ENCODE data around the gene GALNT10.

Gene GALNT10

DNA sequence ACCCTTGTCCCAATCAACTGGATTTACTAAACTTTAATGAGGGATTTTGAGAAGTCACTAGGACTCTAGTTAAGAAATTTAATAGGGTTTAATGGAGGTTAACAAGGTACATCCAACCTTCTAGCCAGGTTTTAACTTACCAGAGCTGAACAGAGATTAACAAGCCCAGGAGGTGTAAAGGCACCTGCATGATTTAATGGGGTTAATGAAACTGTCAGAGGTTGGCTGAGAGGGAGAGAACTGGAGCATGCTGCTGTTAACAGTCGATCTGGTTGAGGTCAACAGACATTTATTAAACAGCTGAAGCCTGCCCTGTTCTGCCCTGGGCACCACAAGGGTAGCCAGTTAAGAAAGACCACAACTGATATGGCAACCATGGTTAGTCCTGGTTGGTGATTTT is 273.9 kb downstream of the GALNT10 start:
- DNase-seq (ENCODE audit: extremely low spot score), result no peak
- TF ChIP-seq, protein P1, sequence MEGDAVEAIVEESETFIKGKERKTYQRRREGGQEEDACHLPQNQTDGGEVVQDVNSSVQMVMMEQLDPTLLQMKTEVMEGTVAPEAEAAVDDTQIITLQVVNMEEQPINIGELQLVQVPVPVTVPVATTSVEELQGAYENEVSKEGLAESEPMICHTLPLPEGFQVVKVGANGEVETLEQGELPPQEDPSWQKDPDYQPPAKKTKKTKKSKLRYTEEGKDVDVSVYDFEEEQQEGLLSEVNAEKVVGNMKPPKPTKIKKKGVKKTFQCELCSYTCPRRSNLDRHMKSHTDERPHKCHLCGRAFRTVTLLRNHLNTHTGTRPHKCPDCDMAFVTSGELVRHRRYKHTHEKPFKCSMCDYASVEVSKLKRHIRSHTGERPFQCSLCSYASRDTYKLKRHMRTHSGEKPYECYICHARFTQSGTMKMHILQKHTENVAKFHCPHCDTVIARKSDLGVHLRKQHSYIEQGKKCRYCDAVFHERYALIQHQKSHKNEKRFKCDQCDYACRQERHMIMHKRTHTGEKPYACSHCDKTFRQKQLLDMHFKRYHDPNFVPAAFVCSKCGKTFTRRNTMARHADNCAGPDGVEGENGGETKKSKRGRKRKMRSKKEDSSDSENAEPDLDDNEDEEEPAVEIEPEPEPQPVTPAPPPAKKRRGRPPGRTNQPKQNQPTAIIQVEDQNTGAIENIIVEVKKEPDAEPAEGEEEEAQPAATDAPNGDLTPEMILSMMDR (IDR thresholded peaks at IDR 0.05; ENCODE audit: control extremely low read depth, extremely low read depth, low read depth, missing control alignments), result no peak
- POLR2A ChIA-PET, result no interaction called here
- CTCF ChIA-PET, result interaction anchor here (5.3 to 11.7 kb wide), 2 partner anchors 14 to 145 kb away, joined by 38 to 165 read pairs; no protein-coding TSS in a partner anchor

- POLR2A ChIA-PET, result no interaction called here
- no peak for DNase-seq (ENCODE audit: extremely low spot score)
- TF ChIP-seq, protein P1 (IDR thresholded peaks at IDR 0.05; ENCODE audit: control extremely low read depth, extremely low read depth, low read depth, missing control alignments), result no peak
- CTCF ChIA-PET, result interaction anchor here (2.0 to 11.7 kb wide), 6 partner anchors 13 to 490 kb away, joined by 8 to 165 read pairs (median 13); no protein-coding TSS in a partner anchor
Observed at GRCh38 chr5:154465169-154465568, 274.6 kb downstream of the GALNT10 start.

DNA sequence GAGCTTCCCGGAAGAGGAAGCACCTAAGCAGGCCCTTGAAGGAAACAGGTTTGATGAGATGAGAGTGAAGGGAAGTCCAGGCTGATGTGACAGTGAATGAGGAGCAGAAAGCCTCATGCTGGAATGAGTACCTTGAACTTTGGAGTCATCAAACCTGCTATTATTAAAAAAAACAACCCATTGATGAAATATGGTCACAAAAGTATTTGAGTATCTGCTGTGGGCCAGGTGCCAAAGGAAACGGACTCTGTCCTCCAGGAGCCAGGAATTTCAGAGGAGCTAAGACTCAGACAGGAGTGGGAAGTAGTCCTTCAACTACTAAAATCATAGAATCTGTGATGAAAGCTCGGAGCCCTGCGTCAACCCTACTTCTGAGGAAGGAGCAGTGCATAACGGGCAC is 275.6 kb downstream of the GALNT10 start:
- TF ChIP-seq, protein P1 (IDR thresholded peaks at IDR 0.05; ENCODE audit: control extremely low read depth, extremely low read depth, low read depth, missing control alignments), result no peak
- ChIA-PET CTCF (interaction anchor here (0.6 to 11.7 kb wide), 25 partner anchors 8 to 491 kb away, joined by 3 to 165 read pairs (median 6); no protein-coding TSS in a partner anchor), POLR2A (no interaction called here)
- DNase-seq (ENCODE audit: extremely low spot score), result no peak

- CTCF ChIA-PET, result interaction anchor here (0.6 to 11.7 kb wide), 33 partner anchors 9 to 492 kb away, joined by 3 to 165 read pairs (median 6); no protein-coding TSS in a partner anchor
- POLR2A ChIA-PET, result no interaction called here
- TF ChIP-seq, protein P1 (IDR thresholded peaks at IDR 0.05; ENCODE audit: control extremely low read depth, extremely low read depth, low read depth, missing control alignments), result no peak
- no peak for DNase-seq (ENCODE audit: extremely low spot score)
Observed at GRCh38 chr5:154466671-154467070, 276.1 kb downstream of the GALNT10 start.

DNA sequence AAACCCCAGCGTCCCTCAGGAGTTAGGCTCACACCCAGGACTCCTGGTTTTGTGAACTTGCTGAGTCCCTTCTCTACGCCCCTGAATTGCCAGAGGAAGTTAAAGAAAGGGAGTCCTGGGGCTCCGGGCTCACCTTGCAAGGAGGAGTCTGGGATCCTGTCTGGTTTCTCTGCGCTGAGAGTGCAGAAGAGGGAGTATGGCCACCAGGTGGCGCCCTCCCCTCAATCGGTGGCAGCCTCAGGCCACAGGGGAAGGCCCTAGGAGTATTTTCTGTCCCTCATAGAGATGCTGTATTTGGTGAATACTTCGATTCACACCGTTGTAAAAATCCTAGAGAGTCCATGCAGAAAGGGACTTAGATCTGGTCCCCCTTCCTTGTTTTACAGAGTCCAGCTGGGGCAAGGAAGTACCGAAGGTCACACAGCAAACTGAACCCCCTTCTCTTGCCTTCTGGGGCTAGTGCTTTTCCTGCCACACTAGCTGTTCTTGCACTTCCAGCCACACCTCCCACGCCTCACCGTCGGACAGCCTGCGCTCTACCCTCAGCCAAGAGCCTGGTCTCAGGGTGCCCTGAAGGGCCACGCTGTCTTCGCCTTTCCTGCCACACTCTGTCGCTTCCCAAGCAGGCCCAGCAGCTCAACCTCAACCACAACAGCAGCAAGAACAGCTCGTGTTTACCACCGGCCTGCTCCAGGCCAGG is 277.3 kb downstream of the GALNT10 start:
- TF ChIP-seq, protein P1 (IDR thresholded peaks at IDR 0.05; ENCODE audit: control extremely low read depth, extremely low read depth, low read depth, missing control alignments), result peak; percentile 89
- ChIA-PET CTCF (interaction anchor here (0.7 to 11.7 kb wide), 48 partner anchors 9 to 493 kb away, joined by 3 to 165 read pairs (median 5); partner anchors contain the start of genes FAM114A2 and MFAP3), POLR2A (no interaction called here)
- peak; percentile 86 for DNase-seq (ENCODE audit: extremely low spot score)

GRCh38 chr5:154470137-154470536 is 279.6 kb downstream of the GALNT10 start:
- POLR2A ChIA-PET, result no interaction called here
- CTCF ChIA-PET, result interaction anchor here (1.0 to 11.7 kb wide), 5 partner anchors 9 to 167 kb away, joined by 3 to 165 read pairs (median 14); no protein-coding TSS in a partner anchor

More at GRCh38 chr5:154470137-154470536, 279.6 kb downstream of the GALNT10 start:
- no peak for DNase-seq (ENCODE audit: extremely low spot score)
- TF ChIP-seq, protein P1 (IDR thresholded peaks at IDR 0.05; ENCODE audit: control extremely low read depth, extremely low read depth, low read depth, missing control alignments), result no peak
